ENCODE measurements around the gene C2orf92.

Gene C2orf92

DNA sequence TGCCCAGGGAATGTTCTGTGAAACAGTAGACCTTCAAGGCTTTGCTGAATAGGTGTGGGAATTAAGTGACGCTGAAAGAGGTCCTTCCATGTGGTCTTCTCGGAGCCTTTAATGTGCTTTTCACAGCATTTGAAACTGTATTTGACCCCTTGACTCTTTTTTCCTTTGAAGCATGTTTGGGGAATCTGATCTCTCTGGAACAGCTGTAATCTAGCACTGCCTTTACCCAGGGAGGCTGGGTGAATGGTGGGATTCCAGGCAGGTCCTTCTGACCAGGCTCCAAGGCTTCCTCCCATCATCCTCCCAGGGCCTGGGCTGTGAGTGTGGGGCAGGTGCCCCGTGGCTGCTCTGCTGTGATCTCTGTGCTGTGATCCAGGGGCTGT lies 48.1 kb downstream of the C2orf92 start:
- H3K9me3 ChIP-seq (replicated peaks; ENCODE audit: insufficient read depth, low read length), result no peaks in the 10 kb centered on the region
- H3F3A ChIP-seq (ENCODE audit: insufficient read depth, low read length), result no peaks in the 10 kb centered on the region
- TF ChIP-seq CTCF (IDR thresholded peaks at IDR 0.05; ENCODE audit: low read length) (no peak), EZH2phosphoT487 (IDR thresholded peaks at IDR 0.05; ENCODE audit: low read length) (no peak), EZH2 (optimal IDR thresholded peaks at IDR 0.05; ENCODE audit: low read depth, low read length) (no peak)
- H3K4me2 ChIP-seq (ENCODE audit: low read depth, low read length), result no peak overlapping the region
- no peak overlapping the region for H3K9ac ChIP-seq (ENCODE audit: low read length)
- no peaks in the 10 kb centered on the region for H3K9me2 ChIP-seq (replicated peaks; ENCODE audit: insufficient read depth, low read length)
- H3K4me3 ChIP-seq (ENCODE audit: low read length), result no peak overlapping the region
- DNase-seq, result no peak
- H3K79me2 ChIP-seq (ENCODE audit: low read length), result no peaks in the 10 kb centered on the region
- H3K27ac ChIP-seq (ENCODE audit: low read length), result no peak overlapping the region
- H2AFZ ChIP-seq (ENCODE audit: low read length), result 0 out of 2 replicates have a peak overlapping the region, but pooled peaks have one; percentile 14
- no peaks in the 10 kb centered on the region for H4K20me1 ChIP-seq (ENCODE audit: insufficient read depth, low read length)
- H3K27me3 ChIP-seq (replicated peaks; ENCODE audit: insufficient read depth, low read length), result no peaks in the 10 kb centered on the region
- H3K36me3 ChIP-seq (replicated peaks; ENCODE audit: insufficient read depth, low read length), result no peaks in the 10 kb centered on the region
- H3K4me1 ChIP-seq (ENCODE audit: low read length), result peaks cover 13% of the 10 kb centered on the region

GRCh38 chr2:97718051-97718882 lies 48.8 kb downstream of the C2orf92 start:
- no peaks in the 10 kb centered on the region for H3K9me2 ChIP-seq (replicated peaks; ENCODE audit: insufficient read depth, low read length)
- H3K27ac ChIP-seq (ENCODE audit: low read length), result no peak overlapping the region
- DNase-seq, result peak; percentile 82
- H3F3A ChIP-seq (ENCODE audit: insufficient read depth, low read length), result no peaks in the 10 kb centered on the region
- no peak overlapping the region for H3K4me3 ChIP-seq (ENCODE audit: low read length)
- H4K20me1 ChIP-seq (ENCODE audit: insufficient read depth, low read length), result no peaks in the 10 kb centered on the region
- no peak overlapping the region for H3K9ac ChIP-seq (ENCODE audit: low read length)
- peak overlapping the region; percentile 64 for H2AFZ ChIP-seq (ENCODE audit: low read length)
- H3K4me1 ChIP-seq (ENCODE audit: low read length), result peaks cover 13% of the 10 kb centered on the region
- H3K4me2 ChIP-seq (ENCODE audit: low read depth, low read length), result peak overlapping the region; percentile 40; the same call in 1 of the 2 replicates
- TF ChIP-seq EZH2phosphoT487 (IDR thresholded peaks at IDR 0.05; ENCODE audit: low read length) (no peak), CTCF (IDR thresholded peaks at IDR 0.05; ENCODE audit: low read length) (no peak), EZH2 (optimal IDR thresholded peaks at IDR 0.05; ENCODE audit: low read depth, low read length) (no peak)
- no peaks in the 10 kb centered on the region for H3K27me3 ChIP-seq (replicated peaks; ENCODE audit: insufficient read depth, low read length)
- H3K79me2 ChIP-seq (ENCODE audit: low read length), result no peaks in the 10 kb centered on the region
- no peaks in the 10 kb centered on the region for H3K9me3 ChIP-seq (replicated peaks; ENCODE audit: insufficient read depth, low read length)
- H3K36me3 ChIP-seq (replicated peaks; ENCODE audit: insufficient read depth, low read length), result no peaks in the 10 kb centered on the region

- Histone ChIP-seq H3F3A (ENCODE audit: insufficient read depth, low read length) (no peaks in the 10 kb centered on the region), H3K36me3 (replicated peaks; ENCODE audit: insufficient read depth, low read length) (no peaks in the 10 kb centered on the region), H2AFZ (ENCODE audit: low read length) (peak overlapping the region; percentile 64), H3K4me1 (ENCODE audit: low read length) (peaks cover 13% of the 10 kb centered on the region), H3K79me2 (ENCODE audit: low read length) (no peaks in the 10 kb centered on the region), H3K9me2 (replicated peaks; ENCODE audit: insufficient read depth, low read length) (no peaks in the 10 kb centered on the region), H3K27ac (ENCODE audit: low read length) (no peak overlapping the region), H3K4me2 (ENCODE audit: low read depth, low read length) (peak overlapping the region; percentile 40; the same call in 1 of the 2 replicates), H3K4me3 (ENCODE audit: low read length) (no peak overlapping the region), H3K9ac (ENCODE audit: low read length) (no peak overlapping the region), H3K9me3 (replicated peaks; ENCODE audit: insufficient read depth, low read length) (no peaks in the 10 kb centered on the region), H4K20me1 (ENCODE audit: insufficient read depth, low read length) (no peaks in the 10 kb centered on the region), H3K27me3 (replicated peaks; ENCODE audit: insufficient read depth, low read length) (no peaks in the 10 kb centered on the region)
- no peak for DNase-seq
- TF ChIP-seq CTCF (IDR thresholded peaks at IDR 0.05; ENCODE audit: low read length), result no peak
- TF ChIP-seq EZH2phosphoT487 (IDR thresholded peaks at IDR 0.05; ENCODE audit: low read length), result no peak
- TF ChIP-seq EZH2 (optimal IDR thresholded peaks at IDR 0.05; ENCODE audit: low read depth, low read length), result no peak
These were observed 49.4 kb downstream of the C2orf92 start for GRCh38 chr2:97718942-97719341.
